GM23338 (cell line): ENCODE data around the gene NHERF1. TPM values are rescaled to one million over a fixed set of nuclear protein-coding genes. Genes with fewer than 3 reads are reported as not detected.

Experiments
- CREB1 ChIP-seq: fragments of 250-450 bp; sonication (Bioruptor Pico); IDR thresholded peaks from 2 replicates; pipeline ENCODE4 v1.5.0; 2020; ENCODE audit warnings: low read depth, mild to moderate bottlenecking, moderate library complexity
- EZH2 ChIP-seq: fragments of 200-600 bp; sonication (generic); IDR thresholded peaks from one replicate; pipeline ENCODE4 v1.8.0; 2017; ENCODE audit warnings: antibody characterized with exemption, mild to moderate bottlenecking, low read depth; ENCODE audit not compliant: unreplicated experiment
- EZH2phosphoT487 ChIP-seq: fragments of 200-600 bp; sonication (generic); IDR thresholded peaks from one replicate; pipeline ENCODE4 v1.8.1; 2018; ENCODE audit warnings: antibody characterized with exemption; ENCODE audit not compliant: unreplicated experiment
- JUNB ChIP-seq: IDR thresholded peaks from one replicate; pipeline ENCODE4 v1.6.1; 2016; ENCODE audit warnings: antibody characterized with exemption; ENCODE audit not compliant: unreplicated experiment
- POLR2AphosphoS5 ChIP-seq: IDR thresholded peaks from 2 replicates; pipeline ENCODE4 v1.6.1; 2016; ENCODE audit warnings: antibody characterized with exemption, low read depth
- STAT1 ChIP-seq: IDR thresholded peaks from one replicate; pipeline ENCODE4 v1.6.1; 2016; ENCODE audit warnings: antibody characterized with exemption; ENCODE audit not compliant: unreplicated experiment
- ZNF114 ChIP-seq: fragments of 250-450 bp; sonication (Bioruptor Pico); IDR thresholded peaks from 2 replicates; pipeline ENCODE4 v1.5.0; 2020; ENCODE audit warnings: mild to moderate bottlenecking, moderate library complexity
- ZNF331 ChIP-seq: fragments of 250-450 bp; sonication (Bioruptor Pico); IDR thresholded peaks from 2 replicates; pipeline ENCODE4 v1.5.0; 2020; ENCODE audit warnings: low read depth, mild to moderate bottlenecking, moderate library complexity
- polyA plus RNA-seq: library from polyadenylated mRNA; unstranded; fragments of >200 nt; fragmentation: Nextera tagmentation; extraction: Ambion mirVana; gene quantifications from 2 replicates; pipeline ENCODE4 v1.2.1, GENCODE V29; 2016
- total RNA-seq: library from RNA; depleted of rRNA; stranded (reverse); fragments of >200 nt; shearing (Covaris generic); gene quantifications from 2 replicates; pipeline ENCODE4 v1.2.3, GENCODE V29; 2014
- TF ChIP-seq, protein P1 (sequence below): fragments of 250-450 bp; sonication (Bioruptor Pico); IDR thresholded peaks from 2 replicates; pipeline ENCODE4 v1.5.0; 2020; ENCODE audit warnings: mild to moderate bottlenecking, moderate library complexity
- TF ChIP-seq, protein P2 (sequence below): IDR thresholded peaks from one replicate; pipeline ENCODE4 v1.6.1; 2018; ENCODE audit warnings: antibody characterized with exemption; ENCODE audit not compliant: unreplicated experiment
- TF ChIP-seq, protein P3 (sequence below): IDR thresholded peaks from 2 replicates; pipeline ENCODE4 v1.6.1; 2016; ENCODE audit warnings: antibody characterized with exemption

The NHERF1 gene
- total and polyA plus RNA-seq, 2 experiments from 2014 or later, result 48.8 to 100 TPM

DNA sequence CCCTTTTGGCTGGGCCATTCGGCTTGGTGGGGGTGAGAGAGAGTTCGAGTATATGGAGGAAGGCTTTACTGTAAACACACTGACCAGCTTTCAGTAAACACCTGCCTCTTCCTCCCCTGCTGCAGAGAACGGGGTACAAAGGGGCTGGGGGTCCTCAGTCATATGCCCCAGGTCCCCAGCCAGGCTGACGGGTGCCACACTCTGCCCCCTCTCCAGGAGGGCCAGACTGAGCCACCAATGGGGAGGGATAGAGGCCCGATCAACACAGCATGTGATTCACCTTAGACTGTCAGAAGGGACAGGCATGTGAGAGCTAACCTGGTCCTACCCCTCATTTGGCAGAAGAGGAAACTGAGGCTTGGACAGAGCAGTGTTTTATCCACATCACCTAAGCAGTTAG, 13.0 kb downstream of the NHERF1 start (continued):
- TF ChIP-seq, protein P1, sequence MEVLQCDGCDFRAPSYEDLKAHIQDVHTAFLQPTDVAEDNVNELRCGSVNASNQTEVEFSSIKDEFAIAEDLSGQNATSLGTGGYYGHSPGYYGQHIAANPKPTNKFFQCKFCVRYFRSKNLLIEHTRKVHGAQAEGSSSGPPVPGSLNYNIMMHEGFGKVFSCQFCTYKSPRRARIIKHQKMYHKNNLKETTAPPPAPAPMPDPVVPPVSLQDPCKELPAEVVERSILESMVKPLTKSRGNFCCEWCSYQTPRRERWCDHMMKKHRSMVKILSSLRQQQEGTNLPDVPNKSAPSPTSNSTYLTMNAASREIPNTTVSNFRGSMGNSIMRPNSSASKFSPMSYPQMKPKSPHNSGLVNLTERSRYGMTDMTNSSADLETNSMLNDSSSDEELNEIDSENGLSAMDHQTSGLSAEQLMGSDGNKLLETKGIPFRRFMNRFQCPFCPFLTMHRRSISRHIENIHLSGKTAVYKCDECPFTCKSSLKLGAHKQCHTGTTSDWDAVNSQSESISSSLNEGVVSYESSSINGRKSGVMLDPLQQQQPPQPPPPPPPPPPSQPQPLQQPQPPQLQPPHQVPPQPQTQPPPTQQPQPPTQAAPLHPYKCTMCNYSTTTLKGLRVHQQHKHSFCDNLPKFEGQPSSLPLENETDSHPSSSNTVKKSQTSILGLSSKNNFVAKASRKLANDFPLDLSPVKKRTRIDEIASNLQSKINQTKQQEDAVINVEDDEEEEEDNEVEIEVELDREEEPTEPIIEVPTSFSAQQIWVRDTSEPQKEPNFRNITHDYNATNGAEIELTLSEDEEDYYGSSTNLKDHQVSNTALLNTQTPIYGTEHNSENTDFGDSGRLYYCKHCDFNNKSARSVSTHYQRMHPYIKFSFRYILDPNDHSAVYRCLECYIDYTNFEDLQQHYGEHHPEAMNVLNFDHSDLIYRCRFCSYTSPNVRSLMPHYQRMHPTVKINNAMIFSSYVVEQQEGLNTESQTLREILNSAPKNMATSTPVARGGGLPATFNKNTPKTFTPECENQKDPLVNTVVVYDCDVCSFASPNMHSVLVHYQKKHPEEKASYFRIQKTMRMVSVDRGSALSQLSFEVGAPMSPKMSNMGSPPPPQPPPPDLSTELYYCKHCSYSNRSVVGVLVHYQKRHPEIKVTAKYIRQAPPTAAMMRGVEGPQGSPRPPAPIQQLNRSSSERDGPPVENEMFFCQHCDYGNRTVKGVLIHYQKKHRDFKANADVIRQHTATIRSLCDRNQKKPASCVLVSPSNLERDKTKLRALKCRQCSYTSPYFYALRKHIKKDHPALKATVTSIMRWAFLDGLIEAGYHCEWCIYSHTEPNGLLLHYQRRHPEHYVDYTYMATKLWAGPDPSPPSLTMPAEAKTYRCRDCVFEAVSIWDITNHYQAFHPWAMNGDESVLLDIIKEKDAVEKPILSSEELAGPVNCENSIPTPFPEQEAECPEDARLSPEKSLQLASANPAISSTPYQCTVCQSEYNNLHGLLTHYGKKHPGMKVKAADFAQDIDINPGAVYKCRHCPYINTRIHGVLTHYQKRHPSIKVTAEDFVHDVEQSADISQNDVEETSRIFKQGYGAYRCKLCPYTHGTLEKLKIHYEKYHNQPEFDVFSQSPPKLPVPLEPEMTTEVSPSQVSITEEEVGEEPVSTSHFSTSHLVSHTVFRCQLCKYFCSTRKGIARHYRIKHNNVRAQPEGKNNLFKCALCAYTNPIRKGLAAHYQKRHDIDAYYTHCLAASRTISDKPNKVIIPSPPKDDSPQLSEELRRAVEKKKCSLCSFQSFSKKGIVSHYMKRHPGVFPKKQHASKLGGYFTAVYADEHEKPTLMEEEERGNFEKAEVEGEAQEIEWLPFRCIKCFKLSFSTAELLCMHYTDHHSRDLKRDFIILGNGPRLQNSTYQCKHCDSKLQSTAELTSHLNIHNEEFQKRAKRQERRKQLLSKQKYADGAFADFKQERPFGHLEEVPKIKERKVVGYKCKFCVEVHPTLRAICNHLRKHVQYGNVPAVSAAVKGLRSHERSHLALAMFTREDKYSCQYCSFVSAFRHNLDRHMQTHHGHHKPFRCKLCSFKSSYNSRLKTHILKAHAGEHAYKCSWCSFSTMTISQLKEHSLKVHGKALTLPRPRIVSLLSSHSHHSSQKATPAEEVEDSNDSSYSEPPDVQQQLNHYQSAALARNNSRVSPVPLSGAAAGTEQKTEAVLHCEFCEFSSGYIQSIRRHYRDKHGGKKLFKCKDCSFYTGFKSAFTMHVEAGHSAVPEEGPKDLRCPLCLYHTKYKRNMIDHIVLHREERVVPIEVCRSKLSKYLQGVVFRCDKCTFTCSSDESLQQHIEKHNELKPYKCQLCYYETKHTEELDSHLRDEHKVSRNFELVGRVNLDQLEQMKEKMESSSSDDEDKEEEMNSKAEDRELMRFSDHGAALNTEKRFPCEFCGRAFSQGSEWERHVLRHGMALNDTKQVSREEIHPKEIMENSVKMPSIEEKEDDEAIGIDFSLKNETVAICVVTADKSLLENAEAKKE (CRISPR knock-in tag), result no peak
- TF ChIP-seq JUNB (no peak), STAT1 (no peak), POLR2AphosphoS5 (no peak), ZNF114 (no peak), EZH2phosphoT487 (no peak), CREB1 (CRISPR knock-in tag) (no peak), ZNF331 (CRISPR knock-in tag) (no peak), EZH2 (no peak)
- TF ChIP-seq, protein P2, sequence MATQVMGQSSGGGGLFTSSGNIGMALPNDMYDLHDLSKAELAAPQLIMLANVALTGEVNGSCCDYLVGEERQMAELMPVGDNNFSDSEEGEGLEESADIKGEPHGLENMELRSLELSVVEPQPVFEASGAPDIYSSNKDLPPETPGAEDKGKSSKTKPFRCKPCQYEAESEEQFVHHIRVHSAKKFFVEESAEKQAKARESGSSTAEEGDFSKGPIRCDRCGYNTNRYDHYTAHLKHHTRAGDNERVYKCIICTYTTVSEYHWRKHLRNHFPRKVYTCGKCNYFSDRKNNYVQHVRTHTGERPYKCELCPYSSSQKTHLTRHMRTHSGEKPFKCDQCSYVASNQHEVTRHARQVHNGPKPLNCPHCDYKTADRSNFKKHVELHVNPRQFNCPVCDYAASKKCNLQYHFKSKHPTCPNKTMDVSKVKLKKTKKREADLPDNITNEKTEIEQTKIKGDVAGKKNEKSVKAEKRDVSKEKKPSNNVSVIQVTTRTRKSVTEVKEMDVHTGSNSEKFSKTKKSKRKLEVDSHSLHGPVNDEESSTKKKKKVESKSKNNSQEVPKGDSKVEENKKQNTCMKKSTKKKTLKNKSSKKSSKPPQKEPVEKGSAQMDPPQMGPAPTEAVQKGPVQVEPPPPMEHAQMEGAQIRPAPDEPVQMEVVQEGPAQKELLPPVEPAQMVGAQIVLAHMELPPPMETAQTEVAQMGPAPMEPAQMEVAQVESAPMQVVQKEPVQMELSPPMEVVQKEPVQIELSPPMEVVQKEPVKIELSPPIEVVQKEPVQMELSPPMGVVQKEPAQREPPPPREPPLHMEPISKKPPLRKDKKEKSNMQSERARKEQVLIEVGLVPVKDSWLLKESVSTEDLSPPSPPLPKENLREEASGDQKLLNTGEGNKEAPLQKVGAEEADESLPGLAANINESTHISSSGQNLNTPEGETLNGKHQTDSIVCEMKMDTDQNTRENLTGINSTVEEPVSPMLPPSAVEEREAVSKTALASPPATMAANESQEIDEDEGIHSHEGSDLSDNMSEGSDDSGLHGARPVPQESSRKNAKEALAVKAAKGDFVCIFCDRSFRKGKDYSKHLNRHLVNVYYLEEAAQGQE, result no peak
- TF ChIP-seq, protein P3, sequence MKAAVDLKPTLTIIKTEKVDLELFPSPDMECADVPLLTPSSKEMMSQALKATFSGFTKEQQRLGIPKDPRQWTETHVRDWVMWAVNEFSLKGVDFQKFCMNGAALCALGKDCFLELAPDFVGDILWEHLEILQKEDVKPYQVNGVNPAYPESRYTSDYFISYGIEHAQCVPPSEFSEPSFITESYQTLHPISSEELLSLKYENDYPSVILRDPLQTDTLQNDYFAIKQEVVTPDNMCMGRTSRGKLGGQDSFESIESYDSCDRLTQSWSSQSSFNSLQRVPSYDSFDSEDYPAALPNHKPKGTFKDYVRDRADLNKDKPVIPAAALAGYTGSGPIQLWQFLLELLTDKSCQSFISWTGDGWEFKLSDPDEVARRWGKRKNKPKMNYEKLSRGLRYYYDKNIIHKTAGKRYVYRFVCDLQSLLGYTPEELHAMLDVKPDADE, result no peak
